NCI-H1417 treated with DMSO at 0.1 percent for 48 hours (cell line): ENCODE data around the gene NRCAM.
"Not testable (repeated sequence)": the region's sequence is repeated elsewhere in the genome, so short reads cannot be mapped to it uniquely, and the experiment has no call there.

Experiments used
- DNase-seq: peaks from one replicate; lab custom pipeline; 2025; lab: John Stamatoyannopoulos, UW

NRCAM gene

GRCh38 chr7:108278776-108279175 lies 177.5 kb downstream of the NRCAM start:
- no peak for DNase-seq

GRCh38 chr7:108278281-108278680 lies 178.0 kb downstream of the NRCAM start:
- no peak for DNase-seq

DNA sequence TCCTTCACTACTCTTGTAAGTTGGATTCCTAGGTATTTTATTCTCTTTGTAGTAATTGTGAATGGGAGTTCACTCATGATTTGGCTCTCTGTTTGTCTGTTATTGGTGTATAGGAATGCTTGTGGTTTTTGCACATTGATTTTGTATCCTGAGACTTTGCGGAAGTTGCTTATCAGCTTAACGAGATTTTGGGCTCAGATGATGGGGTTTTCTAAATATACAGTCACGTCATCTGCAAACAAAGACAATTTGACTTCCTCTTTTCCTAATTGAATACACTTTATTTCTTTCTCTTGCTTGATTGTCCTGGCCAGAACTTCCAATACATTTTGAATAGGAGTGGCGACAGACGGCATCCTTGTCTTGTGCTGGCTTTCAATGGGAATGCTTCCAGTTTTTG lies 181.8 kb downstream of the NRCAM start:
- not testable (repeated sequence) for DNase-seq

- DNase-seq = not testable (repeated sequence)
These were observed 183.3 kb downstream of the NRCAM start for GRCh38 chr7:108272891-108273290.

DNA sequence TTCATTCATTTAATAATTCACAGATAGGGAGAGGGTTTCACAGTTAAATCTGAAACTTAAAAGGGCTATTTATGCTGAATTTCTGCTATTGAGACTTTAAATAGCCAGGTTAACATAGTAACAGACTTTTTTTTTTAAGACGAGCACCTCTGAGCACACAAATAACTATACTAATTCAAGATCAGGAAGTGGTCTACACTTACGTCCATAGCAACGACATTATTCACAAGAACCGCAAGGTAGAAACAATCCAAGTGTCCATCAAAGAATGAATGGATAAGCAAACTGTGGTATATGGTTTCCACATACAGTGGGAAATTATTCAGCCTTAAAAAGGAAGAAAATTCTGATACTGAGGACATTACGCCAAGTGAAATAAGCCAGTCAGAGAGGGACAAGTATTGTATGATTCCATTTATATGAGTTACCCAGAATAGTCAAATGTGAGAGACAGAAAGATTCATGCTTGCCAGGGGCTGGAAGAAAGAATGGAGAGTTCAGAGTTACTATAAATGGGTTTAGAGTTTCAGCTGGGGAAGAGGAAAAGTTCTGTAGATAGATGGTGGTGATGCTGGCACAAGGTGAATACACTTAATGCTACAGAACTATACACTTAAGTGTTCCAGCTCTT lies 185.7 kb downstream of the NRCAM start:
- no peak for DNase-seq

DNA sequence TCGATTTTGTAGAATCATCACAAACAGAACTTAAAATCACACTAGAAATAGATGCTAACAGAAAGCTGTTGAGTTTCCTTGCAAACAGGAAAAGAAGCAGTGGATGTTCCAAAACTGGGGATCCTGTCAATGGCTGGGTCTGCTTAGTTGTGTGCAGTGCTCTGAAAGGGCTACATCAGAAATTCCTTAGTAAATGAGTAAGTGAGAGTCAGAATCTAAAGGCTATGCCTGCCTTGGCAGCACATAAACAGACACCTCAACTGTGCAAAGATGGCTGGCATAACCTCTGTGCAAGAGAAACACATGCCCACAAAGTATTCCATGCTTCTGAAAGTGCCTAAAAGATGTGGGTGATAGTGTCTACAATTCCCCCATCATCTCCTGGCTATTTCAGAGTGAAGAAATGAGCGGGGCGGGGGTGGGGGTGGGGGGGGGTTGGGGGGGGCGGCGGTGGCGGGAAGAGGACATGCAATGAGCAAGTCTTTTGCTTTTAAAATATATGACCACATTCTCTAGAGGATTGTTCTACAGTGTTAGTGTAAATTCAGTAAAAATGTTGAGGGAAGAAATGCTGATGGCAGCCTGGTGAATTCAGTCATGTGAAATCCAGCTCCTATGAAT lies 187.9 kb downstream of the NRCAM start:
- DNase-seq = no peak

- DNase-seq = no peak
These were observed 188.6 kb downstream of the NRCAM start for GRCh38 chr7:108267615-108268014.

GRCh38 chr7:108266491-108266890 lies 189.7 kb downstream of the NRCAM start:
- DNase-seq = no peak

- no peak for DNase-seq
These were observed 190.2 kb downstream of the NRCAM start for GRCh38 chr7:108266035-108266434.

- DNase-seq = no peak
These were observed 191.2 kb downstream of the NRCAM start for GRCh38 chr7:108265007-108265406.

DNA sequence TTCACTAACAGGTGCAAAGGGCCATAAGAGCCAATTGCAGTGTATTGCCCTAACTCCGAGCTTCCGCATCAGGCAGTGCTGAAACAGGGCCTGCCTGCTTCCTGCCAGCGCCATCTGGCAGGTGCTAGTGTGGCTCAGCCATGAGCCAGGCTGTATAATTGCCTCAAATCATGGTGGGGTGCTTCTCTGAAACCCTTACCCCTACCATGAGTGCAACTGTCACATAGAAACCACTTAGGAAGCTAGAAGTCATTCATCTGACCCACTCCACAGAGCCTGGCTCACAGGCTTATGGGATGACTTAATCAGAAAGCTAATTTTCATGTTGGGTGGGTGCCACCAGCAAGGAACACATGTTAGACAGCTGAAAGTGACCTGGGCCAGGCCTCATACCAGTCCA lies 192.8 kb downstream of the NRCAM start:
- no peak for DNase-seq

GRCh38 chr7:108261560-108262255 lies 194.5 kb downstream of the NRCAM start:
- DNase-seq = no peak

DNA sequence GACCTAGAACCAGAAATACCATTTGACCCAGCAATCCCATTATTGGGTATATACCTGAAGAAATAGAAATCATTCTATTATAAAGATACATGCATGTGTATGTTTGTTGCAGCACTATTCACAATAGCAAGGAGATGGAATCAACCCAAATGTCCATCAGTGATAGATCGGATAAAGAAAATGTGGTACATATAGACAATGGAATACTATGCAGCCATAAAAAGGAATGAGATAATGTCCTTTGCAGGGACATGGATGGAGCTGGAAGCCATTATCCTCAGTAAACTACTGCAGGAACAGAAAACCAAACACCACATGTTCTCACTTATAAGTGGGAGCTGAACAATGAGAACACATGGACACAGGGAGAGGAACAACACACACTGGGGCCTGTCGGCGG lies 196.8 kb downstream of the NRCAM start:
- DNase-seq = not testable (repeated sequence)

GRCh38 chr7:108257954-108258353 lies 198.3 kb downstream of the NRCAM start:
- DNase-seq = no peak

GRCh38 chr7:108254259-108254658 lies 202.0 kb downstream of the NRCAM start:
- no peak for DNase-seq

DNA sequence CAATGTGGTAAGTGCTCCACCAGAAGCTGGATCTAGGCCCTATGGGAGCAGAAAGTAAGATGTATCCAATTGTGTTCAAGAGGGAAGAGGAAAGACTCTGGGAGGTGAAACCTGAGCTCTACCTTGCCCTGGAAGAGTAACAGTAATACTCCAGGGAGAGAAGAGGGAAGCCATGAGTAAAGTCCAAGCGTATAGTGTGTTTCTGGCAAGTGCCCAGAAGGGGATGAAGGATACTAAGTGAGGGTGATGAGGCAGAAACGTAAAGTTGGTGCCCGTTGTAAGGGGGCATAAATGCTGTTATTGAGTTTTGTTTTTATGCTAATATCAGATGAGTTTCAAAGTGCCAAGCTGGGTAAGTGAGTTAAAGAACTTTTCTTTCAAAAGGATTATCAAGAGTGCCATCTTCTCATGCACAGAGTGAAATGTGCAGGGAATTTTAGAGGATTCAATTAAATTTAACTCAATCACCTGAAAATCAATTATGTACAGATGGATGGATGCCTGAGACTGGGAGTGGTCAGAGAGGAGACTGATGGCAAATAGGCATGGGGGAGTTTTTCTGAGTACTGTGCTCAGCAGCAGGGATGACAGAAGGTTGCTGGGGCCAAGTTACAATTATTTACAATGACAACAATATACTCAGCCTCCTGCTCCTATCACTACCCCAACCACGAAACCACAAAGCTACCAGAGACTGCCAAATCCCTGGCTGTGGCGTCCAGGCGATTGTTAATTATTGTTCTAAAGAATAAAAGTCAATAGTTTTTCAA lies 202.8 kb downstream of the NRCAM start:
- DNase-seq = no peak

- no peak for DNase-seq
These were observed 204.1 kb downstream of the NRCAM start for GRCh38 chr7:108252177-108252576.

DNA sequence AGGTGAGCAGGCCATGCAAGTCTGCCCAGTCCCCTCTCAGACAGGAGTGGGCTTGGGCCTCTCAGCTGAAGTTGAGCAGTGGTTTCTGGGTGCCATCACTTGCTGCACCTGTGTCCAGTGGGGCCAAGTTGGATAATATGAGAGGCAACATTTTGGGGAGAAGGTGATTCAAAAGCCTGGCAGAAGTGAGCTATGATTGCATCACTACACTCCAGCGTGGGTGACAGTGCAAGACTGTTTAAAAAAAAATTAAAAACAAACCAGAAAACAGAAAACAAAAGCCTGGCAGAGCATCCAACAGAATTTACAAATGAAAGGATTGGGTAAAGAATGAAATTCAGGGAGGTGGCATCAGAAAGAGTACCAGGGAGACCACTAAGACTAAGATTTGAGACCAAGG lies 204.5 kb downstream of the NRCAM start:
- DNase-seq = no peak

GRCh38 chr7:108249453-108249852 lies 206.8 kb downstream of the NRCAM start:
- no peak for DNase-seq

GRCh38 chr7:108248821-108249220 lies 207.4 kb downstream of the NRCAM start:
- DNase-seq = no peak

GRCh38 chr7:108248418-108248817 lies 207.8 kb downstream of the NRCAM start:
- DNase-seq = no peak

DNA sequence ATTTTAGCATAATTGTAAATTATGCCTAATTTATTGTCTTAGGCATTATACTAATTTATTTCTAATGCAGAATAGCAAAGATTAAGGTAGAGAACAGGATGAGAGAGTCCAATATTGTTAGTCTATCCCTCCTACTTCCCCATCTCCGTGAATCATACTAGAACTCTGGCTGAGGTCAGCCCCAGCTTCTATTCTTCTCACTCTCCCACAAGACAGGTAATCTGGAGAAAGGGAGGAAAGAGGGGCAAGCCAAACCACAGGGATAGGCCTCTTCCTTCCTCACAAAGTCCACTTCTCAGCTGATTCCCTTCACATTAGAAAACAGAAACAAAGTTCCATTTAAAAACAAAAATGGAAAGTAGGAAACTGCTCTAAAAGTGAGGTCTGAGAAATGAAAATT lies 208.6 kb downstream of the NRCAM start:
- no peak for DNase-seq
